Motor neuron (in vitro differentiated cells): Measurements from ENCODE around the gene PTGES3L. TPM values are rescaled to one million over a fixed set of nuclear protein-coding genes. Genes with fewer than 3 reads are reported as not detected.
A peak's percentile ranks its signal among the peaks of the same experiment; 100 is the strongest.

ENCODE experiments used
- ATAC-seq, 8 experiments: fragments of 200-7000 bp; cut with Tn5 transposase; replicated peaks in 6 of 8; 2 replicates each; pipeline ENCODE4 v1.8.0; 2021; ENCODE audit warnings: mild to moderate bottlenecking in 8 of 8, moderate library complexity in 8 of 8
- H3K27ac ChIP-seq, 2 donors: fragments of 250-450 bp; sonication (Bioruptor Pico); 2 replicates each; pipeline ENCODE4 v1.9.0; 2021; ENCODE audit warnings: antibody characterized with exemption in 2 of 2, mild to moderate bottlenecking in 2 of 2, moderate library complexity in 1 of 2
- H3K4me1 ChIP-seq, 2 donors: fragments of 250-450 bp; sonication (Bioruptor Pico); replicated peaks in 1 of 2; 2 replicates each; pipeline ENCODE4 v1.6.1; 2021; ENCODE audit warnings: antibody characterized with exemption in 2 of 2, mild to moderate bottlenecking in 2 of 2, moderate library complexity in 1 of 2
- H3K4me3 ChIP-seq, 5 donors: fragments of 250-450 bp; sonication (Bioruptor Pico); 2 replicates each; pipeline ENCODE4 v1.9.0; 2021; ENCODE audit warnings: antibody characterized with exemption in 5 of 5, mild to moderate bottlenecking in 5 of 5, moderate library complexity in 4 of 5
- WGBS, 10 experiments: fragments of 450-650 bp; shearing (Covaris generic); methylation state at CpG; one replicate each; pipeline ENCODE4 v1.0.0; 2022; 5-methylcytosine and 5-hydroxymethylcytosine counted together
- in situ Hi-C, 9 experiments: fragments of 400-800 bp; cut with MboI; loops; one replicate each; pipeline ENCODE4 v1.15.0; 2021; ENCODE audit warnings: low sequenced_read_pairs in 9 of 9, low pct_unique_long_range_greater_than_20kb in 2 of 9; ENCODE audit not compliant: unreplicated experiment in 9 of 9
- total RNA-seq, 8 experiments: library from RNA; unstranded; fragments of 300-600 nt; gene quantifications; 2 replicates each; pipeline versions ENCODE4 v1.2.3 to v1.2.4, GENCODE V29; 2022

Gene PTGES3L
- total RNA-seq, 8 experiments from 2014 or later = 0.76 to 3.6 (median 2.0) TPM

GRCh38 chr17:43020030-43020621 lies 40.2 kb upstream of the PTGES3L start:
- H3K27ac ChIP-seq = peak overlapping the region in 1 of 2 donors; percentile 87
- WGBS, 10 experiments = 7 to 81% (median 33%) methylated on average over 1 to 5 of the region's 6 CpGs; no CpG with 5 or more reads in 4 of the 10 experiments
- in situ Hi-C loops = loop anchor here in 1 of 9 experiments (25.0 kb wide), 1 partner anchor 317 kb away; no protein-coding TSS in a partner anchor
- peak overlapping the region; percentile 57 to 99 (median 68) for H3K4me3 ChIP-seq
- ATAC-seq = peak in 2 of 8 experiments; percentile 1
- H3K4me1 ChIP-seq = peaks cover 30 to 43% of the 10 kb centered on the region in 2 donors

DNA sequence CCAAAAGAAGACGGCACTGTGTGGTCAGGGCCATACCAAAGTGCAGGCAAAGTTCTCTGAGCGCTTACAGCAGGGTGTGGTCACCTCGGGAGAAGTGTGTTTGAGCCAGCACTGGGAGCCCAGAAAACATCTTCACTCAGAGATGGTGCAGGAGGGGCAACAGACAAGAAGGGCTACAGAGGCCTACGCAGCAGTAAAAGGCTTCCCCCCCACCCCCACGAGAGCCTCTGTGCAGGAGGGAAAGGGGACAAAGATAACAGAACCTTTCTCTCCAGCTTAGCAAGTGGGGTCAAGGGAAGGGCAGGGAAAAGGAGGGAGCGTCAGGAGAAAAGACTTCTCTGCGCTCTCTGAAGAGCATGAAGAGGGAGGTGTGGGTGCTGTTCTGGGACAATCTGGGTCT lies 39.5 kb upstream of the PTGES3L start:
- in situ Hi-C loops = loop anchor here in 1 of 9 experiments (25.0 kb wide), 1 partner anchor 318 kb away; no protein-coding TSS in a partner anchor
- peaks cover 30 to 48% of the 10 kb centered on the region in 2 donors for H3K4me1 ChIP-seq
- H3K27ac ChIP-seq = peak overlapping the region in 1 of 2 donors; percentile 87
- WGBS, 10 experiments = 0 to 60% (median 37%) methylated on average over 1 to 4 of the region's 7 CpGs; no CpG with 5 or more reads in 1 of the 10 experiments
- H3K4me3 ChIP-seq = peak overlapping the region; percentile 57 to 99 (median 68)
- peak in 2 of 8 experiments; percentile 2 for ATAC-seq

DNA sequence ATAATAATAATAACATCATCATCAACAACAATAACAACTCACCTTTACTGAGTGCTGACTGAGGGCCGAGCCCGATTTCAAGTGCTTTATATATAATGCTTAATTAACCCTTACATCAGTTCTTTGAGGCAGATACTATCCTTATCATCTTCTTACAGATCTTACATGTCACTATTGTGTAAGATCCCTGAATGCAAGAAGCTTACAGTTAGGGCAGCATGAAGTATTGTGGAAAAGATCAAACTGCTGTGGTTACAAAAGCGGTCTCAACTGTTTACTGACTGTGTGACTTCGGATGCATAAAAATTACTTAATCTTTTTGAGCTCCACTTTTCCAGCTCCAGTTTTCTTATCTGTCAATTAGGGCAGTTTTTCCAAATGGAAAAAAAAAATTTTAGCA lies 39.1 kb upstream of the PTGES3L start:
- peak overlapping the region in 1 of 2 donors; percentile 87 for H3K27ac ChIP-seq
- 47 to 100% (median 65%) methylated on average over 1 to 4 of the region's 4 CpGs for WGBS, 10 experiments
- ATAC-seq = no peak
- peaks cover 30 to 52% of the 10 kb centered on the region in 2 donors for H3K4me1 ChIP-seq
- in situ Hi-C loops = loop anchor here in 1 of 9 experiments (25.0 kb wide), 1 partner anchor 318 kb away; no protein-coding TSS in a partner anchor
- H3K4me3 ChIP-seq = peak overlapping the region in 2 of 5 donors; percentile 58 to 68

DNA sequence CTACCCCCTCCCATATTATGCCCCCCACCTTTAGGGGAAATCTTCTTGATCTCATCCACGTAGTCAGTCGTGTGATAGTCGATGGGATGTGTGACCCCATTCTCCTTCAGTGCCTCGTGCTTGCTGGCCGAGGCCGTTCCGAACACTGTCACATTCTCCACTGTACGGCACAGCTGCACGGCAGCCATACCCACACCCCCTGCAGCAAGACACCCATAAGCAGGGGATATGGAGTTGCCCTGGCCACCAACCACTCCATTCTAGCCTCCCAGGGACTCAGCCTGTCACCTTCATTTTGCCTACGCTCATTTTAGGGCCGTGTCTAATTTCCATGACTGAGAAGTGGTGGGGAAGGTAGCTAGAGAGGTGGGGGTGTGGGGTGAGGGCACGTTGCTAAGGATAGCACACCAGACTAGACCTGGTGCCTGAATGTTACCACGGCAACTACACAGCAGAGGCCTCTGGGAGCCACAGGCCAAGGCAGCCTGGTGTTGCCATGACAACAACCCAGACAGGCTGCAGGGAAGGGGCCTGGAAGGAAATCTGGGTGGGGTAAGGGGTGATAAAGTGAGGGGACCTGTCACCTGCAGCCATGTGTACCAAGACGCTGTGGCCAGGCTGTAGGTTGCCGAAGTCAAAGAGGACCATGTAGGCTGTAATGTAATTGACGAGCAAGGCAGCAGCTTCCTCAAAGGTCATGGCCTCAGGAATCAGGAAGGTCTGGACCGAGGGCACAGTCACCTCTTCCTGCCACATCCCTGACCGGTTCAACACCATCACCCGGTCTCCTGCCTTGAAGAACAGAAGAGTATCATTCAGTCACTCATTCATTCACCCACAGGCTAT lies 38.4 kb upstream of the PTGES3L start:
- 14 to 80% (median 67%) methylated on average over 1 to 4 of the region's 19 CpGs; no CpG with 5 or more reads in 7 of the 10 experiments for WGBS, 10 experiments
- peak overlapping the region; percentile 14 to 57 for H3K27ac ChIP-seq
- in situ Hi-C loops = loop anchor here in 1 of 9 experiments (25.0 kb wide), 1 partner anchor 319 kb away; no protein-coding TSS in a partner anchor
- peak overlapping the region in 3 of 5 donors; percentile 2 to 68 (median 58) for H3K4me3 ChIP-seq
- H3K4me1 ChIP-seq = peaks cover 30 to 53% of the 10 kb centered on the region in 2 donors
- peak in 5 of 8 experiments; percentile 66 to 70 (median 68) for ATAC-seq

- Histone ChIP-seq H3K4me3 (no peak overlapping the region), H3K4me1 (peaks cover 30 to 53% of the 10 kb centered on the region in 2 donors), H3K27ac (no peak overlapping the region)
- no peak for ATAC-seq
- in situ Hi-C loops = loop anchor here in 1 of 9 experiments (25.0 kb wide), 1 partner anchor 321 kb away; no protein-coding TSS in a partner anchor
- 100% methylated on average over 1 to 3 of the region's 7 CpGs; no CpG with 5 or more reads in 7 of the 10 experiments for WGBS, 10 experiments
Measured at GRCh38 chr17:43016216-43016615, 36.3 kb upstream of the PTGES3L start.

- 0% methylated on average over 1 of the region's 9 CpGs; no CpG with 5 or more reads in 9 of the 10 experiments for WGBS, 10 experiments
- Histone ChIP-seq H3K27ac (no peak overlapping the region), H3K4me3 (no peak overlapping the region), H3K4me1 (peaks cover 30 to 53% of the 10 kb centered on the region in 2 donors)
- in situ Hi-C loops = loop anchor here in 1 of 9 experiments (25.0 kb wide), 1 partner anchor 322 kb away; no protein-coding TSS in a partner anchor
- ATAC-seq = peak in 2 of 8 experiments; percentile 2 to 13
Measured at GRCh38 chr17:43015579-43015978, 35.7 kb upstream of the PTGES3L start.

DNA sequence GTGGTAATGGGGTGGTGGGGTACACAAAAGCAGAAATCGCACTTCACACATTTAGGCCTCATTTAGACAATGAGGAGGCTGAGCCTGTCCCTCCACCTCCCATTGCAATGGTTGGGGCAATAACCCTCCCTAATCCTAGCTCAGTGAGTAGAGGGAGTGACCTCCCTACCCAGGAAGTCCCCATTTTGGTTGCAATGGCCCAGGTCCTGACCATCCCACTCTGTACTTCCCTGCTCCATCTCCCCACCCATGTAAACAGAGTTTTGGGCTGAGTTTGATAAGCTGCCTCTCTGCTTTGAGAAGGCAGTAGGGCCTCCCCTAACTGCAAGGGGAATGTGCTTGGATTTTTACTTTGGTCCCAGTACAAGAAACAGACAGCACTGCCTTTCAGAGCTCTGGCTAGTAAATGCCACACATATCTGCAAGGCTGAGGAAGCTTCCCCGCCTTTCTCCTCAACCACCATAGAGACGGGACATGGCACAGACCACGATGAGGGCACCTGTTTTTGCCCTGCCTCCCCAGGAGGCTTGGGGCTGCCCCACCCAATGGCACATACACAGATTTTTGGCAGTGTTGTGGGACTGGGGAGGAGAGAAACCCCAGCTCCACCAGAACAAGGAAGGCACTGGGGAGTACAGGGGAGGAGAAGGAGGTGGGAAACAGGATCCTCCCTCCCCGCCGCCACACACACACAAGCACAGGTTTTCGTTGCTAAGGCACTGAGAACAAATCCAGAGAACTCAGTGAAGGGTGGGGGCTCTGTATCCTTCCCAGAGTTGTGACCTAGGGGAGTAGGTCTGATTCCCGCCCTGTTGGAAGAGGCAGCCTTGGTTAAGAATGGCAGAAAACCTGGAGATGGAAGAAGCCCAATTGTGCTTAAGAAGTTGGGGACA lies 35.0 kb upstream of the PTGES3L start:
- Histone ChIP-seq H3K4me1 (peaks cover 24 to 46% of the 10 kb centered on the region in 2 donors), H3K27ac (no peak overlapping the region), H3K4me3 (no peak overlapping the region)
- ATAC-seq = peak in 3 of 8 experiments; percentile 3 to 5 (median 4)
- WGBS, 10 experiments = 60 to 100% (median 100%) methylated on average over 1 to 7 of the region's 8 CpGs; no CpG with 5 or more reads in 5 of the 10 experiments
- in situ Hi-C loops = loop anchor here in 1 of 9 experiments (25.0 kb wide), 1 partner anchor 322 kb away; no protein-coding TSS in a partner anchor

GRCh38 chr17:43014020-43014648 lies 34.3 kb upstream of the PTGES3L start:
- H3K4me3 ChIP-seq = no peak overlapping the region
- in situ Hi-C loops = loop anchor here in 1 of 9 experiments (25.0 kb wide), 1 partner anchor 323 kb away; no protein-coding TSS in a partner anchor
- H3K27ac ChIP-seq = no peak overlapping the region
- 71 to 100% (median 90%) methylated on average over 1 to 2 of the region's 12 CpGs; no CpG with 5 or more reads in 5 of the 10 experiments for WGBS, 10 experiments
- H3K4me1 ChIP-seq = peaks cover 16 to 39% of the 10 kb centered on the region in 2 donors
- peak in 2 of 8 experiments; percentile 4 to 6 for ATAC-seq

- Histone ChIP-seq H3K4me1 (peaks cover 8 to 30% of the 10 kb centered on the region in 2 donors), H3K27ac (no peak overlapping the region), H3K4me3 (no peak overlapping the region)
- peak in 1 of 8 experiments; percentile 4 for ATAC-seq
- WGBS, 10 experiments = 50 to 100% (median 91%) methylated on average over 1 to 5 of the region's 8 CpGs; no CpG with 5 or more reads in 5 of the 10 experiments
- in situ Hi-C loops = loop anchor here in 1 of 9 experiments (25.0 kb wide), 1 partner anchor 324 kb away; no protein-coding TSS in a partner anchor
Measured at GRCh38 chr17:43013296-43013695, 33.4 kb upstream of the PTGES3L start.

GRCh38 chr17:43011728-43012472 lies 32.0 kb upstream of the PTGES3L start:
- H3K4me3 ChIP-seq = no peak overlapping the region
- H3K27ac ChIP-seq = no peak overlapping the region
- H3K4me1 ChIP-seq = peaks cover 0 to 22% of the 10 kb centered on the region in 2 donors
- ATAC-seq = no peak
- WGBS, 10 experiments = 53 to 100% (median 85%) methylated on average over 1 to 6 of the region's 15 CpGs; no CpG with 5 or more reads in 2 of the 10 experiments
- in situ Hi-C loops = loop anchor here in 1 of 9 experiments (25.0 kb wide), 1 partner anchor 325 kb away; no protein-coding TSS in a partner anchor
